ELR (cell line): Measurements from ENCODE around the gene GPR78.

Experiments used
- DNase-seq: peaks from one replicate; pipeline ENCODE4 v3.0.0-alpha.2; 2015; ENCODE audit warnings: low read depth

The GPR78 gene

GRCh38 chr4:8600266-8600665 is 20.1 kb downstream of the GPR78 start:
- no peak for DNase-seq

- no peak for DNase-seq
Observed at GRCh38 chr4:8600686-8601085, 20.5 kb downstream of the GPR78 start.

- DNase-seq, result no peak
Observed at GRCh38 chr4:8601086-8601485, 20.9 kb downstream of the GPR78 start.

- no peak for DNase-seq
Observed at GRCh38 chr4:8601556-8601955, 21.4 kb downstream of the GPR78 start.

- no peak for DNase-seq
Observed at GRCh38 chr4:8602686-8603430, 22.7 kb downstream of the GPR78 start.

- DNase-seq, result no peak
Observed at GRCh38 chr4:8603931-8604330, 23.7 kb downstream of the GPR78 start.

GRCh38 chr4:8605289-8605688 is 25.1 kb downstream of the GPR78 start:
- no peak for DNase-seq

- DNase-seq, result no peak
Observed at GRCh38 chr4:8606476-8606875, 26.3 kb downstream of the GPR78 start.

GRCh38 chr4:8606966-8607365 is 26.8 kb downstream of the GPR78 start:
- DNase-seq, result no peak

- DNase-seq, result peak; percentile 37
Observed at GRCh38 chr4:8607603-8608481, 27.6 kb downstream of the GPR78 start.

- no peak for DNase-seq
Observed at GRCh38 chr4:8608714-8609391, 28.7 kb downstream of the GPR78 start.

GRCh38 chr4:8609406-8609805 is 29.2 kb downstream of the GPR78 start:
- no peak for DNase-seq

GRCh38 chr4:8609824-8610350 is 29.7 kb downstream of the GPR78 start:
- no peak for DNase-seq

- DNase-seq, result no peak
Observed at GRCh38 chr4:8610858-8611616, 30.8 kb downstream of the GPR78 start.

GRCh38 chr4:8612646-8613045 is 32.5 kb downstream of the GPR78 start:
- DNase-seq, result no peak

- DNase-seq, result no peak
Observed at GRCh38 chr4:8613421-8614364, 33.5 kb downstream of the GPR78 start.

GRCh38 chr4:8614365-8615193 is 34.4 kb downstream of the GPR78 start:
- no peak for DNase-seq

- DNase-seq, result no peak
Observed at GRCh38 chr4:8615366-8615765, 35.2 kb downstream of the GPR78 start.

GRCh38 chr4:8615921-8616787 is 36.0 kb downstream of the GPR78 start:
- no peak for DNase-seq
